HG02610 (cell line): ENCODE measurements around the gene ACOT12.
"Not testable (repeated sequence)": the region's sequence is repeated elsewhere in the genome, so short reads cannot be mapped to it uniquely, and the experiment has no call there.

Experiments used
- ATAC-seq: cut with Tn5 transposase; IDR thresholded peaks from one replicate; pipeline ENCODE4 v1.9.1; 2021; ENCODE audit warnings: mild to moderate bottlenecking, moderate library complexity; ENCODE audit not compliant: unreplicated experiment

Gene ACOT12

DNA sequence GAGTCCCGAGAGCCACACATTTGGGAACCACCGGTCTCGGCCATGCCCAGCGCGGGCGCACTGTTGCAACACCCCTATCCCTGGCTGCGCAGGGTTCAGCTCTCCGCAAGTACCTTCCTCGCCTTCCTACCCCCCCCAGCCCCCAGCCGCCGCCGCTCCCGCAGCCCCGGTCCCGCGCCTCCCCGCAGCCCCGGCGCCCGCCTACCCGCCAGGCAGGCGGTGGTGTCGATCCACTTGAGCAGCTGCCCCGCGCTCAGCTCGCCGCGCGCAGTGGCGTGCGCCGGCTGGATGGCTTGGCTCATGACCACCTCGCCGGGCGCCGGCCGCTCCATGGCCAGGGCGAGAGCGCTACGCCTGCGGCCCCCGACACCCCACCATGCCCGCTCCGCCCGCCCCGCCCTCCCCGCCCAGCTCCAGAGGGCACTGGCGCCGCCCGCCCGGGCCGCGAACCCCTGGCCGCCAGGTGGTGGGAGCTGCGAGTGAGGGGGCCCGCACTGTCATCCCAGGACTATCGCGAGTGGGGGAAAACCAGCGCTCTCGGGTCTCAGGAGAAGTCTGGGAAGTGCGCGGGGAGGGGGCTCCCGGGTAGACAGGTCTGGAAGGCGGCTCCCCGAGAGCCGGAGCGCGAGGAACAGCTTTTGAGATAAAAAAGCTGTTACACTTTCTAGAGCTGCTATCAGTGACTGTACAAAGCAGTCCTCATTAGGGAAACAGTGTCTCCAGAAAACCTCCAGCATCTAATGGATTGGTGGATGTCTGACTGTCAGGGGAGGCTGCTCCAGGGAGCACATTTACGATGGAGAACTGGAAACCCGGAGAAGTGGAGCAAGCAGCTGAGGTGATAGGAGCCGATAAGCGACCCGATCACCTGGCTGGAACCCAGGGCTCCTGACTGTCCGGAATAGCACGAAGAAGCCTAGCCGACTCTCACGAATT, at the start of gene ACOT12:
ACOT12 (minus strand) TSS at position 352 of the 936 bp plus-strand sequence; CDS start at position 332, 20 bp downstream.
- ATAC-seq, result no peak

DNA sequence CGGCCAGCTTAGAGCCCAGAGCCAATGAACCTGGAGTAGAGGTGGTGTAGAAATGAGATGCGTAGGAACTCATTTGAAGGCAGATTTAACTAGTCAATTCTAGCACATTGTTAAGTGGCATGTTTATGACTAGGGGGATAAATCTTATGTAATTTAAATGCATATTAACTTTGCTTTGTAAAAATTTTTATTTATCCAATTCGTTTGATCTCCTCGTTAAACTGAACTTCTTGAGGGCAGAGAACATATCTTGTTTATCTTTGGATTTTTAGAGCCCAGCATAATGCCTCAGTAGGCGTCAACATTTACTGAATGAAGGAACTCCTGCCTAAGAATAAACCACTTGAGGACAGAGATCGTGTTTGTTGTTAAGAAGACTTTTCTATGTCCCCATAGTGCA, 41.1 kb upstream of the ACOT12 start:
- ATAC-seq, result no peak

DNA sequence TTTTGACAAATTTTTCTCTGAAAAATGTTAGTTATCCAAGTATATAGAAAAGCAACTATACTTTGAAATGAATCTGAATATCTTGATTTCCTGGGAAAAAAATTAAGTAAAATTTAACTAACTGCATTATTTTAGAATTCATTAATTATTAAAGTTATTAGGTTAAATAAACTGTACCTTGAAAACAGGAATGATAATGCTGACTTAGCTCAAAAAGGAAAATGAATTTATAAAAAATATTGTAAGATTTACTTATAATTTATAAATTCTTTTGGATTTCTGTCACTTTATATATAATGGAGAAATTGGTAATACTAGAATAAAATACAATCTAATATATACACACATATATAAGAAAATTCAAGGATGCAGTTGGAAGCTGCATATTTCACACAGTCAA, 36.1 kb upstream of the ACOT12 start:
- ATAC-seq, result no peak

DNA sequence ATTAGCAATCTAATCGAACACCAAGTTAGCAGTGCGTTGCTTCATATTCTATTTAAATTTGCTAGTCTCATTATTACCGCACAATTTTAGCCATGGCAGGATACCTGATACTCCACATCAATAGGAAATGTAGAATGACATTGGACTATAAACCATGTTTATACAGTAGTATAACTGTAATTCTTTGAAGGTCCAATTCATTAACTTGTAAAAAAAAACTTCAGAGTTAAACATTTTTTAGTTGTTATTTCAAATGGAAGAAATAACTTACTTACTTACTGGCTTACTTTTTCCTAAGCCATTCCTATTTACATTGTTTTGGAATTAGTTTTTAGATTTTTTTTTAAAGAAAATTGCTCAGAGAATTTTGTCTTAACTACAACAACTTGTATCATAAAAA, 35.4 kb upstream of the ACOT12 start:
- ATAC-seq, result no peak

DNA sequence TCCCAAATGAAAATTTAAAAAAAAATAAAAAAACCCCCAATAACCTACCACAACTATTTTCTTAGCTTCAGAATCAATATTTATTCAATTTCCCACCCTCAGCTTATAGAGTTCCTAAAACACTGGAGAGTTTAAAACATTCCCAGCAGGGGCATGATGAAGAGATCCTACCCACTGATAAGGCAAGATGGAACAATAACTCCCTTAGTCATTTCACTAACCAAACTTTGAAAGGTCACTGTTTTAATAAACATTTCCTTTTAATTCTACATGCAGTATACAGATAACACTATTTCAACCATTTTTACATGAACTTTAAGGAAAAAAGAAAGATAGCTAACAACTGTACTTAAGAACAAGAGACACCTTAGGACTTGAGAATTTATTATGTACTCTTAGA, 34.9 kb upstream of the ACOT12 start:
- ATAC-seq, result no peak

DNA sequence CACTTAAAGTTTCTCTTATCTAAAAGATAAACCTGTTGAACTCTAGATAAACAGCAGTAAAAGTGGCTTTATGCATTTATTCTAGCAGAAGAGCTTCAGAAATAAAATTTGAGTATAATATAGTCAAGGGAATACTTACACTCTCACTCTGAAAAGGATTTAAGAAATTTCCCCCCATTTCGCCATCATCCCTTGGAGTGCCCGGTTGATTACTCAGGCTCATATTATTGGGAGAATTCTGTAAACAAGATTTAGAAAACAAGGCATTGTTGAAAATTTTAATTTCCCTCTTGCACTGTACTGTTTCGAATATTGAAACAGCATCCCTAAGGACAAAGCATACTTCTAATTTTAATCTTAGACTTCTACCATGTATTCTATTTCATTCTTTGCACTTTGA, 34.5 kb upstream of the ACOT12 start:
- ATAC-seq, result no peak

DNA sequence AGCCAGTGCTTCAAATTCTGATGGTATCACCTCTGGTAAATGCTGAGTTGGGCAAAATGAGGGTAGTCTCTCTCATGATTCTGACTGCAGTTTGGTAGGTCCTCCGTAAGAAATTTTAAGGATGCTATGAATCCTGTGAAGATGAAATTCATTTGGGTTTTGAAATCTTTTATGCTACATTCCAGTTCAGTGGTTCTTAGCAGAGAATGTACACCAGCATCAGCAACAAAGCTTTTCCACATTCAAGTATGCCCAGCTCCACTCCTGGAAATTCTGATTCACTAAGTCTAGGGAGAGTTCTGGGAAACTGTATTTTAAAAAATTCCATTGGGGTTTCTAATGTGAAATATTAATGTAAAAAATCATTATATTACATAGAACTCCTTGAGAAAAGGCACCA, 33.6 kb upstream of the ACOT12 start:
- ATAC-seq, result no peak

DNA sequence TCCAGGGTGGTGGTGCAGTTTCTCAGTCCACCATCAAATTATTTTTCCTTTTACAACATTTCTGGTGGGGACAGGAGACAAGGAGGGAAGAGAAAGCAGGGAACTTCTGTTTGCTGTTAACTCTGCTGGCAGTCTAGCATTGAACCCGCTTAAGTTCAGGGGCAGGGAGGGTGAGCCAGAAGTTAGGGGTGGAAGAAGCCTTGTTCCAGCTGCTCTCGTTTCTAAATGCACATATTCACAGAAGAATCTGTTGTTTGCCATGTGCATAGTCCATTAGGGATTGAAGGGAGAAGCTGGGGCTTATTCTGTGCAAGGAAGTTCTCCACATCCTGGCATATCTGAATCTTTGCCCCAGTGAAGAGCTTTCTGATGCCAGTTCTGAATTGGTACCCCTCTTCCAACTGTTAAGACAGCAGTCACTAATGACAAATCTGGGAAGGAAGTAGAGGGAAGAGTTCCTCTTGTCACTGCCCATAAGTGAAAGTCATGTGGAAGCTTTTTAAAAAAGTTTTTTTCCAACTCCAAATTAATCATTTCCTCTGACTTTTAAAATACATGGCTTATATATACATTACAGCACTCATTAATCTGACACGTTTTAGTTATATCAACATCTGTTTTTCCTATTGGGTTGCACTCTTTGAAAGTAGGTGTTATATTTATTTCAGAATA, 32.6 kb upstream of the ACOT12 start:
- ATAC-seq, result no peak

DNA sequence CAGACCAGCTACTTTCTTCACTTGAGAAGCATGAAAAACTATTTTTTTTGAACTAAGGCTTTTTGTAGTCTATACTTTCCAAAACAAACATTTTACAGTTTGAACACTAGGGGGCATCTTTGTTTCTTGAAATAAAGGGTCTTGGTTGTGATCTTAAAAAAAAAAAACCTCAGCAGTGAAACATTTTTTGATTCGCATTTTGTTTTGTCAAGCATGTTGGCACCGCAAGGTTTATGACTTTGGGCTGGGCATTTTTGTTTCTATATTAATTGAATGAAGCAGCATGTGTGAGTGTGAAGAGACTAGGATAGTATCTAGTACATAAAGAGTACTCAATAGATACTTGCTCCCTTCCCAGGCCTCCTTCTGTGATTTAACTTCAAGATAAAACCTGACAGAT, 31.6 kb upstream of the ACOT12 start:
- ATAC-seq, result no peak

DNA sequence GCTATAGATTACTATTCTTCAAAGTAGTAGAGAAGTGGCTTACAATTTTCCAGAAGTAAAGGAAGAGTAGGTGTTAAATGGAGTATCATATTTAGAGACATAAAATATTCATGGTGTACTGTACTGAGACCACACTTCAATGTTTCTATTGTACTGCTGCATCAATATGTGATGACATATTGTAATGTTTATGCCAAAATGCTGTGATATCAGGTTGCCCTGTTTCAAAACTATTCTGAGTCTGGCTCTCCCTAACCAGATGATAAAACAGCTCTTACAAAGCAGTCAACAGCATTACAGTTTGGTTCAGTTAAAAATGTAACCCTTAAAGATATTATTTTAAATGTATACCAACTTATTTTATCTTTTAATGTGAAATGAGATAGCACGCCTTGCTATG, 30.8 kb upstream of the ACOT12 start:
- ATAC-seq, result no peak

DNA sequence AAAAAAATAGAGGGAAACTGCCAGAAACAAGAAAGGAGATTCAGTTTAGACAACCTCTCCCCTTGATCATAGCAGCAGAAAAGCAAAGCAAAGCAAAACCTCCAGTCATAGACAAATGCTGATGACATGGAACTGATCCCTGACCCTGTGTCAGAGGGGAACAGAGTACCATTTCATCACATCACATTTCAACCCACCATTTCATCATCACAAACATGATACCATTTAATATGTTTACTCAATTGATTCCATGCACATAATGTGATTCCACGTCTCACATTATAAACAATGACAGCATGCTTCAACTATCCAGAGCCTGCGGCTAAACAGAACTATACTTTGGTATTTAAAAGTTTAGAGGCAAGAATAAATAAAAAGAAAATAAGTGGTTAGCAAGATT, 28.7 kb upstream of the ACOT12 start:
- no peak for ATAC-seq

DNA sequence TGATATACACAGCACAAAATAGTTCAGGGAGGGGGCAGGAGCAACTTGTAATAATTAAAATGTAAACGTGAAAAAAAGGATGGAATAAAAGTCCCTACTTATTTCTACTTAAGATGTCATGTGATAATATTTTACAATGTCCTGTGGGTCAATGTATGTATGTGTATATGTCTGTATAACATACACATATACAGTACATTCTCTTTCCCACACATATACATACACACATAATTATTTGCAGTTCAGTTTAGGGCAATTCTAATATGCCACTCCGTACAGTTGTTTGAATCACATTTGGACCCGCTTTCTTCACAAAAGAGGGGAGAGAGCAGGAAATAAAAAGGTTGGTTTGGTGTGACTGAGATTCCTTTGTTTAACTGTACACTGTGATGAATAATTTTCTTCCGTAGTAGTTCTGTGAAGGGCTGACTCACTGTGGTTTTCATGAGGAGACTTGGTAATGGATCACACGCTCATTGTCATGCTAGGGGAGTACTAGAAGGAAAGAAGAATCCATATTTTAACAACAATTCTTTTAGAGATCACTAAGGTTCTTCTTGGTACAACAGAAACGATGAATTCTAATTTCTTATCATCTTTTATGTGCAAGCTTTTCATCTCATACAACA, 26.2 kb upstream of the ACOT12 start:
- peak; percentile 87 for ATAC-seq

DNA sequence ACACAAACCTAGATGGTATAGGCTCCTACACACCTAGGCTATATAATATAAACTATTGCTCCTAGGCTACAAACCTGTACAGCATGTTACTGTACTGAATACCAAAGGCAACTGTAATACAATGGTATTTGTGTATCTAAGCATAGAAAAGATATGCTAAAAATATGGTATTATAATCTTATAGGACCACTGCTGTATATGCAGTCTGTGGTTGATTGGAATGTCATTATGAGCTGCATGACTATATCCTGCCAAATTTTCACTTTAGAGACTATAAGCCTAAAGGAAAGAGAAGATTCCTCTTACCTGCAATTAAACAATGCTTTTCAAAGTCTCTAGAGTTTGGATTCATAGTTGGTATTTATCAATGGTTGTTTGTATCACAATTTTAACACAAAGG, 24.7 kb upstream of the ACOT12 start:
- no peak for ATAC-seq

DNA sequence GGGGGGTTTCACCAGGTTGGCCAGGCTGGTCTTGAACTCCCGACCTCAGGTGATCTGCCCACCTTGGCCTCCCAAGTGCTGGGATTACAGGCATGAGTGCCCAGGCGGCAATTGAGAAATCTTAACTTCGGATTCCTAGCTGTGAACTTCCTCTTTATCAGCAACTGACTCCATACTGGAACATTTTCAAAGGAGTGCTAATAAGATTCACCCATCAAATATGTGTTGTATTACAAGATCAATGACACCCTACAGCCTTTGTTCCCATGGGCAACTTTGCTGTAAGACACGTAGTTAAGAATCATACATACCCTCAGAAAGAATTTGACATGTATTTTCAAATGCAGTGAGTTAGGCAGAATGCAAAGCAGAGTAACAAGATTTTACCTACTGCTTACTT, 23.1 kb upstream of the ACOT12 start:
- no peak for ATAC-seq

DNA sequence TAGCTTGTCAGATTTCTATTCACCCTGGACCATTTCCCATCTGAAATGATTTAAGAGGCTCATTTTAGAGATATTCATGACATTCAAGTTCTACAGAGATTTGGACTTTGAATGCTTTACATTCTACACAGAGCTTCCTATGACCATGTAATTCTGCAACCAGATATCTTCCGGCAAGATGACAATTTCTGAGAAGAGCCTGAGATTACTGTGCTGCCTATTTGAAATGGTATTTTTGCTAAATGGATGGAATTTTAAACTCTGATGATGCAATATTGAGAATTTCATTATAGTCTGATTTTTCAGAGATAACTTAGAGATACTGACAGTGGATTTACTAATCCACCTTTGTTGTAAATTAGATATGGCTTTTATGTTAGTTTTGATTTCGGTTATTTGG, 16.0 kb upstream of the ACOT12 start:
- ATAC-seq, result no peak

DNA sequence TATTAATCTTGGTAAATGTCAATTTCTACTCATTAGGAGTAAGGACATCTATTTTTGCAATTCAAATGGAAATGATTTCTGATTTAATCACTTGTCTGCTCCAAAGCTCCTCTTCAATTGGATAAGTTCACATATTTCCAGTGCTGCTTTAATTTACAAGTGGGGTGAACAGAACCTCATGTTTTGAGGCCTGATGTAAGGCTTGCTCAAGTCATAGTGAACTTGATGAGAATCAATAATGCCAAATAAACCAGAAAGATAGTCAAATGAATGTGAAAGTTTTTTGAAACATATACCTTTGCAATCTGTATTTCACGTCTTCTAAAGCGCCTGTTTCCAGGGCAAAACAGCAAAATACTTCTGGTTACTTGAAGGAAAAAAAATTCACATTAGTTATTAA, 15.4 kb upstream of the ACOT12 start:
- ATAC-seq, result no peak

DNA sequence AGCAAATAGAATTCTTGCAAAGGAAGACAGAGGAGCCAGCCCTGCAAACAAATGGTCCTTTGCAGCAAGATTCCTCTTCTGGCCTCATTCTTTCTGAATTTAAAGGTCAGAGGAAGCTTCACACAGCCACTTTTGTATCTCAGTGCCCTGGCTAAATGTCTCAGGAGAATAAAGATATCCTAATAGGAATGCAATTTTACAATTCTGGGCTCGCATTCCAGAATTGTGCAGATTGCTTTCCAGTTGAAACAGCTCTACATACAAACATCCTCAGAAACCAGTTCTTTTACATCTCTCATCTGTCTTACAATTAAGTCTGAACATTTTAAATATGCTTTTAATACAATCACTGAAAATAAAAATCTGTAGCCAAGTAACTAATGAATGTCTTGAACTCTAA, 14.6 kb upstream of the ACOT12 start:
- ATAC-seq, result no peak

DNA sequence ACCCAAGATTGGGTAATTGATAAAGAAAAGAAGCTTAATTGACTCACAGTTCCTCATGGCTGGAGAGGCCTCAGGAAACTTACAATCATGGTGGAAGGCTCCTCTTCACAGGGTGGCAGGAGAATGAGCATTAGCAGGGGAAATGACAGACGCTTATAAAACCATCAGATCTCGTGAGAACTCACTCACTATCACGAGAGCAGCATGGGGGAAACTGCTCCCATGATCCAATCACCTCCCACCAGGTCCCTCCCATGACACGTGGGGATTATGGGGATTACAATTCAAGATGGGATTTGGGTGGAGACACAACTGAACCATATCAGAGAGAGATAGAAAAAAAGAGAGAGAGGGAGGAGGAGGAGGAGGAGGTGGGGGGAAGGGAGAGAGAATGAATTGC, 13.9 kb upstream of the ACOT12 start:
- not testable (repeated sequence) for ATAC-seq

DNA sequence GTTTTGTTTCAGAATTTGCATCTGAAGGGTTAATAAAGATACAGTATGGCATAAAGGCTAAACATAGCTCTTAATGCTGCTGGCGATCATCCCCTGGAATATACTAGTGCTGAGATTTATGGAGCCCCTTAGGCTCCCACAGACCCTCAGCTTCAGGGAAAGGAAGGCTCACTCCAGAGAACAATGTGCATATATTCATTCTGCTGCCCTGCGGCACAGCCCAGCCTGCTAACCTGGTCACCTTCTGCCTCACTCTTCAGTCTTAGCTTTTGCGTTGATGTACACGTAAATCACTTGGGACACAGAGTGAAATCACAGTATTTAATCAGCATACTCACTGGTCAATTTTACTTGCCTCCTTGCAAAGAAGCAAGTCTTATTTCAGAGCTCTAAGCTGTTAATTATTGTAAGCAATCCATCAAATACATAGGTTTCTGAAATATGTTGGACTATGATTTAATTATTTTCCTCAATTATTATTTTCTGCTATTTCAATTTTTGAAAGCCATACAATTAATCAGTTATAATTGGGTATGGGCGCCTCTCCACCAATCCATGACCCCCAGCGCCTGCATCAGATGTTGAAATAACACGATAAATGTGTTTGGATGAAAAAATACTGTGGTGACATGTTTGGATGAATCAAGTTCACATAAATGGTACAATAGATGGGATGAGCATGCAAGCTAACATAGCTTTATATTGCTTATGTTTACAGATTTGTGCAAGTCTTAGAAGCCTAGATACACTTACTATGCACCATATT, 11.4 kb upstream of the ACOT12 start:
- no peak for ATAC-seq

DNA sequence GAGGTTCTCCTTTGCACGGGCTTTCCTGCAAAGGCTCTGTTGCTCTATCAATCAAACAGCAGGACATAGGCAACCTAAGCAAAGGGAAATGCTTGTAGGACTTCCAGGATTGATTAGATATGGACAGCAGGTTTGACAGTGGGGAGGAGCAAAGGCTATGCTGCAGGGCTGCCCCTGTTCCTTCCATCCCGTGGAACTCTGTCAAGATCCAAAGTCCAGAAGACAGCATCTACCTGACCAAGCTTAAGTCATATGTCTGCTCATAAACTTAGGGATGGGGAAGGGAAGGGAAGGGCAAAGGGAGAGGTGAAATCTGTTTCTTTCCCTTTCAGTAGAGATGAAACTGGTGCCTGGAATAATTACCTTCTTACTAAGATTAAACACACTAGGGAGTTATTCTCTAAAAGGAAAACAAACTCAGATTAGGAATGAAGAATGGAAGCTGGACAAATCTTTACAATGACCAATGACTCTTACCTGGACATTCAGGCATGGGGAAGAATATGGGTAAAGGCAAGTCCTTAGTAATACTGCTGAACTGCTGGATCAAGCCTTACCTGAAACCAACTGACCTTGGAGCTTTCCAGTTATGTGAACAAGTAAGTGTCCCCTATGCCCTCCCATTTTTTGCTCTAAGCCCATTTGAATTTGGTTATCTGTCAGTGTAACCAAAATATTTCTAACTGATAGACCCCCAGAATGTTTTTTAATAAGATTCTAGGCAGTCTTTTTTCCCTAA, 8.4 kb upstream of the ACOT12 start:
- no peak for ATAC-seq
